GM12874 (cell line): Measurements from ENCODE around the gene UNC45A.

ENCODE experiments used
- TF ChIP-seq, protein P1 (sequence below): IDR thresholded peaks from 2 replicates; pipeline ENCODE4 v1.5.1; 2011; ENCODE audit warnings: low read depth, mild to moderate bottlenecking, control low read depth, low read length, moderate library complexity; ENCODE audit not compliant: insufficient read depth

The UNC45A gene

DNA sequence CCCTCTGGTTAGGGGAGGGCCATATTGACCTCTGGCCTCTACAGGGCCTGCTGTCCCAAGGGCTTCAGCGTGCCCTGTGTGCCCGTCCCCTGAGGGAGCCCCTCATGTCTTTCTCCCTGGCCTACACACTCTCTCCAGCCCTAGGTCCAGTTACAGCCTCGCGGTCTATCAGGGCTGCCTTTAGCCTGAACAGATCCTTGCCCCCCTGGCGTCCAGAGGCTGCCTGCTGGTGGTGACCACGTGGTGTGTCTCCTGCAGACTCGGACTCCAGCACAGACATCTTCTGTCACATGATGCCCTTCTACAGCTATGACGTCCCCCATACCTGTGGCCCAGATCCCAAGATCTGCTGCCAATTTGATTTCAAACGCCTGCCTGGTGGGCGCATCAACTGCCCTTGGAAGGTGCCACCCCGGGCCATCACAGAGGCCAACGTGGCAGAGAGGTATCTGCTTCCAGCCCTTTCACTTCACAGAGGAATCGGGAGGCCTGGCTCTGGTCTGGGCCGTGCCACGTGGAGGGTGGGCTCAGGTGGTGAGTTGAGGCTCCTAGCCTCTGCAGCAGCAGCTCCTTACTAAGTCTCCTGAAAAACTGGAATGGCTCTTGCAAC lies 27.9 kb upstream of the UNC45A start:
- TF ChIP-seq, protein P1, sequence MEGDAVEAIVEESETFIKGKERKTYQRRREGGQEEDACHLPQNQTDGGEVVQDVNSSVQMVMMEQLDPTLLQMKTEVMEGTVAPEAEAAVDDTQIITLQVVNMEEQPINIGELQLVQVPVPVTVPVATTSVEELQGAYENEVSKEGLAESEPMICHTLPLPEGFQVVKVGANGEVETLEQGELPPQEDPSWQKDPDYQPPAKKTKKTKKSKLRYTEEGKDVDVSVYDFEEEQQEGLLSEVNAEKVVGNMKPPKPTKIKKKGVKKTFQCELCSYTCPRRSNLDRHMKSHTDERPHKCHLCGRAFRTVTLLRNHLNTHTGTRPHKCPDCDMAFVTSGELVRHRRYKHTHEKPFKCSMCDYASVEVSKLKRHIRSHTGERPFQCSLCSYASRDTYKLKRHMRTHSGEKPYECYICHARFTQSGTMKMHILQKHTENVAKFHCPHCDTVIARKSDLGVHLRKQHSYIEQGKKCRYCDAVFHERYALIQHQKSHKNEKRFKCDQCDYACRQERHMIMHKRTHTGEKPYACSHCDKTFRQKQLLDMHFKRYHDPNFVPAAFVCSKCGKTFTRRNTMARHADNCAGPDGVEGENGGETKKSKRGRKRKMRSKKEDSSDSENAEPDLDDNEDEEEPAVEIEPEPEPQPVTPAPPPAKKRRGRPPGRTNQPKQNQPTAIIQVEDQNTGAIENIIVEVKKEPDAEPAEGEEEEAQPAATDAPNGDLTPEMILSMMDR: no peak

DNA sequence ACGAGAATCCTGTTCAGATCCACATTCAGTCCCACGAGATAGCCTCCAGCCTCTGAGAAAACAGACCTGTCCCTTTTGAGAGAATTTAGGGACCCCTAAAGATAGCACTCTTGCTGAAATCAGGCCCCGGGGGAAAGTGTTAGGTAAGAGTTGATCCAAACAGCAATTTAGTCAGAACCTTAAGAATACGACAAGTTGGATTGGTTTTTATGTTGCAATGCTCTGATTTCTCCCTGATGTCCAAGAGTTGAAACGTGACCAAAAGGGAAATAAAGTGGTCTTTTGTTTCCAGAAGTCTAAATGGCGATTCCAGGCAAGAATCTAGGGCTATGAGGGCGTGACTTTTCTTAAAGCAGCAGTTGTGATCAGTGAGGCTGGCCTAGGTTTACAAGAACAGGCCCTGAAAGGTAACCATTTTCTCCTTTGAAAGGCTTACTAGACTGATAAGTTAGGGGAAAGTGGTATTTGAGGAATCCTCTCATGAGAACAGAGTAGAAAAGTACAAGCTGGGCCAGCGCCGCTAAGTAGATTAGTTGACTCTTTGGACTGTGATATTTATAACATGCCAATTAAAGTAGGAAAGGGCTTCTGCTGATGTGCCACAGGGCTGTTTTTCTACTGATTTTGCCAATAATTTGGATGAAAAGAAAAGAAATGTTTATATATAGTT lies 27.1 kb upstream of the UNC45A start:
- TF ChIP-seq, protein P1: no peak

DNA sequence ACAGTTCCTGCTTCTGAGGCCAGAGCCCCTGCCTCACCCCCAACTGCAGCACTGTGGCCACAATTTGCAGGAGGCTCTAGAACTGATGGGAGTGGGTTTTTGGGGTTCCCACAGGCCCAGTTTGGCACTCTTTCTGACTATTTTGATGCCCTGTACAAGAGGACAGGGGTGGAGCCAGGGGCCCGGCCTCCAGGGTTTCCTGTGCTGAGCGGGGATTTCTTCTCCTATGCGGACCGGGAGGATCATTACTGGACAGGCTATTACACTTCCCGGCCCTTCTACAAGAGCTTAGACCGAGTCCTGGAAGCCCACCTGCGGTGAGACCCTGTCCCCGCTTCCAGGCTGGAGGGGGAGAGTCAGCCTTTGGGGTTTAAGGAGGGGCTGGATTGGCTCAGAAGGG lies 25.1 kb upstream of the UNC45A start:
- TF ChIP-seq, protein P1: no peak

DNA sequence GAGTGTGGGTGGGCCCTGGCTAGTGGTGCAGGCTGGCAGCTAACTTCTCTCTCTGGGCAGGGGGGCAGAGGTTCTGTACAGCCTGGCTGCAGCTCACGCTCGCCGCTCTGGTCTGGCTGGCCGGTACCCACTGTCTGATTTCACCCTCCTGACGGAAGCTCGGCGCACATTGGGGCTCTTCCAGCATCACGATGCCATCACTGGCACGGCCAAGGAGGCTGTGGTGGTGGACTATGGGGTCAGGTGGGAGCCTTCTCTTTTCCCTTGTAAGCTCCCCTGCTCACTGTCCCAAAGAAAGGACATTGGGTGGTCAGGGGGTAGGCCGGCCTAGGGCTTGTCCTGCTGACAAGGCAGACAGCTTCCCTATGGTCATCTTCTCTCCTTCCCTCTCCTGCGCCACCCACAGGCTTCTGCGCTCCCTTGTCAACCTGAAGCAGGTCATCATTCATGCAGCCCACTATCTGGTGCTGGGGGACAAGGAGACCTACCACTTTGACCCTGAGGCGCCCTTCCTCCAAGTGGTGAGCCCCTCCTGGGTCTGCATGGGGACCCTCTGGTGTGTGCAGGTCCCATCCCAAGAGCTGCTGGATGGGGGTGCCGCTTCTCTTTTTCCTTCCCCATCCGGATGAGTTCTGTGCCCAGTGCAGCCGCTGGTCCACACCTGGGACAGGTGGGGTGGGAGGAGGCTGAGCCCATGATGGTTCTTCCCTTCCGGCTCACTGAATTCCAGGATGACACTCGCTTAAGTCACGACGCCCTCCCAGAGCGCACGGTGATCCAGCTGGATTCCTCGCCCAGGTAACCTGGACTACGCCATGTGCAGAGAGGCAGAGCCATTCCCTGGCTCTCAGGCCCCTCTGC lies 24.4 kb upstream of the UNC45A start:
- TF ChIP-seq, protein P1: no peak

DNA sequence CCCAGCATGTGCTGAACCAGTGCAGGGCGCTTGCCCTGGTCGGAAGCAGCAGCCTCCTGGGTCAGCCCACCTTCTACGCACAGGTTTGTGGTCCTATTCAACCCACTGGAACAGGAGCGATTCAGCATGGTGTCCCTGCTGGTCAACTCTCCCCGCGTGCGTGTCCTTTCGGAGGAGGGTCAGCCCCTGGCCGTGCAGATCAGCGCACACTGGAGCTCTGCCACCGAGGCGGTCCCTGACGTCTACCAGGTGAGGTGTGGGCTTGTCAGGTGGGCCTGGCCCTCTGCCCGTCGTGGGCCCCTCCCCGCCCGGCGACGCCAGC lies 23.8 kb upstream of the UNC45A start:
- TF ChIP-seq, protein P1: no peak

DNA sequence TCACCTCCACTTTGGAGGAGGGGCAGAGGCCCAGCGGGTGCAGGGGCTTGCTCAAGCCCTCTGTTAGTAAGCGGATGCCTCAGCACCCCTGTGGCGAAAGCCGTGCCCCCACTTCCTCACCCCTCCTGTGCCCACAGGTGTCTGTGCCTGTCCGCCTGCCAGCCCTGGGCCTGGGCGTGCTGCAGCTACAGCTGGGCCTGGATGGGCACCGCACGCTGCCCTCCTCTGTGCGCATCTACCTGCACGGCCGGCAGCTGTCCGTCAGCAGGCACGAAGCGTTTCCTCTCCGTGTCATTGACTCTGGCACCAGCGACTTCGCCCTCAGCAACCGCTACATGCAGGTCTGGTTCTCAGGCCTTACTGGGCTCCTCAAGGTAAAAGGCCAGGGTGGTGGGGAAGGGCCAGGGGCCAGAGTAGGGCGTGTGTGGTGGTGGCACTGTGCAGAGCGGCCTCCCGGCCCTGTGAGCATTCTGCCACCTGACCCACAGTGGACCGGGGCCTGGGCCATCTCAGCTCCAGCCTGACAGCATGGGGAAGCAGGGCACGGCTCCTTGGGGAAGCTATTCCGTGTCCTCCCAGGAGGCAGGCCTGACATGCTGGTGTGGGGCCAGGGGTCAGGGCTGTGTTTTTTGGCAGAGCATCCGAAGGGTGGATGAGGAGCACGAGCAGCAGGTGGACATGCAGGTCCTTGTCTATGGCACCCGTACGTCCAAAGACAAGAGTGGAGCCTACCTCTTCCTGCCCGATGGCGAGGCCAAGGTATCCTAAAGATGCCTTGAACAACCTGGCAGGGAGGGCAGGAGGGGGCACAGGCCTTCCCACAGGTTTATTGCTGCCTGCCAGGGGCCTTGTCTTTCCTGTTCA lies 22.9 kb upstream of the UNC45A start:
- TF ChIP-seq, protein P1: no peak

DNA sequence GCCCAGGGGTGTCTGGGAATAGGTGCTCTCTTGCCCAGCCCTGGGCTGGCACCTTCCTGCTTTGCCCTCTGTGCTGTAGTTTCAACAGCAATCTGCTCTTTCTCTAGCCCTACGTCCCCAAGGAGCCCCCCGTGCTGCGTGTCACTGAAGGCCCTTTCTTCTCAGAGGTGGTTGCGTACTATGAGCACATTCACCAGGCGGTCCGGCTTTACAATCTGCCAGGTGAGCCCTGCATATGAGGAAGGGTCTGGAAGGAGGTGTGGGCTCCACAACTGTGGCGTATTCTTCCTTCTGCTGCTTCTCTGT lies 22.4 kb upstream of the UNC45A start:
- TF ChIP-seq, protein P1: no peak
